HCT116 (cell line): ENCODE data around the gene TBX2. TPM values are rescaled to one million over a fixed set of nuclear protein-coding genes. Genes with fewer than 3 reads are reported as not detected.

Experiments
- ATAC-seq: fragments of 200-7000 bp; cut with Tn5 transposase; 2 replicates; pipeline ENCODE4 v1.9.1; 2020; ENCODE audit warnings: mild to moderate bottlenecking, moderate library complexity
- BruUV-seq: library from RNA; stranded (reverse); fragments of 400-500 nt; replicated peaks from 2 replicates; lab custom pipeline; 2021; lab: Mats Ljungman, UMichigan
- CTCF ChIA-PET: fragments of 300-600 bp; sonication (Branson Sonifier 250); formaldehyde crosslinking; loops from one replicate; lab custom pipeline; 2021; ENCODE audit warnings: antibody characterized with exemption; lab: Charles Lee
- POLR2A ChIA-PET: fragments of 300-600, 350-600 bp; sonication (Branson Sonifier 250); formaldehyde crosslinking; loops from one replicate; lab custom pipeline; 2021; ENCODE audit warnings: antibody characterized with exemption; lab: Charles Lee
- RAD21 ChIA-PET, 2 experiments: fragments of 300-600 bp; sonication (Branson Sonifier 250); formaldehyde crosslinking; loops; one replicate each; lab custom pipeline; 2023; ENCODE audit warnings: low total read pairs in 2 of 2; ENCODE audit not compliant: uncharacterized antibody in 2 of 2, unreplicated experiment in 2 of 2, low non-redundant PET in 1 of 2; lab: Charles Lee
- DNase-seq: peaks from one replicate; pipeline ENCODE4 v3.0.0-alpha.2; 2010; ENCODE audit warnings: low read depth, low spot score
- H2AFZ ChIP-seq: fragments of 200-600 bp; shearing (Covaris generic), sonication (generic); 2 replicates; pipeline ENCODE4 v1.6.1; 2017; ENCODE audit warnings: low read depth, mixed run types, mixed read lengths, antibody characterized with exemption, low read length; ENCODE audit not compliant: poor library complexity, severe bottlenecking
- H3K27ac ChIP-seq: 2 replicates; pipeline ENCODE4 v1.5.1; 2012; ENCODE audit warnings: low read depth, low read length
- H3K27me3 ChIP-seq: fragments of 200-600 bp; sonication (generic); 2 replicates; pipeline ENCODE4 v1.6.1; 2016; ENCODE audit warnings: mixed run types, low read length, mixed read lengths; ENCODE audit not compliant: insufficient read depth
- H3K36me3 ChIP-seq, 2 experiments: fragments of 200-500 bp in 1 of 2; fragments of 200-600 bp in 1 of 2; sonication (Bioruptor generic) in 1 of 2; sonication (generic) in 1 of 2; 2 replicates each; pipeline versions ENCODE4 v1.5.1 to v1.6.1; 2014 to 2016; ENCODE audit warnings: low read length in 2 of 2, inconsistent platforms in 1 of 2, mixed read lengths in 1 of 2, mixed run types in 1 of 2; ENCODE audit not compliant: insufficient read depth in 2 of 2, control insufficient read depth in 1 of 2
- H3K4me1 ChIP-seq, 2 experiments: fragments of 200-600 bp in 1 of 2; sonication (generic) in 1 of 2; 2 replicates each; pipeline versions ENCODE4 v1.5.1 to v1.6.1; 2012 to 2017; ENCODE audit warnings: low read length in 2 of 2, inconsistent platforms in 1 of 2, mild to moderate bottlenecking in 1 of 2, mixed read lengths in 1 of 2, mixed run types in 1 of 2, moderate library complexity in 1 of 2; ENCODE audit not compliant: insufficient read depth in 2 of 2, control insufficient read depth in 1 of 2
- H3K4me2 ChIP-seq: fragments of 200-600 bp; sonication (generic); 2 replicates; pipeline ENCODE4 v1.6.1; 2017; ENCODE audit warnings: mixed run types, low read length, mixed read lengths
- H3K4me3 ChIP-seq, 2 experiments: fragments of 200-600 bp in 1 of 2; sonication (generic) in 1 of 2; replicated peaks in 1 of 2; 2 replicates each; pipeline ENCODE4 v1.5.1; 2011 to 2016; ENCODE audit warnings: low read length in 2 of 2, control low read depth in 1 of 2, low read depth in 1 of 2, mild to moderate bottlenecking in 1 of 2, mixed read lengths in 1 of 2, mixed run types in 1 of 2
- H3K79me2 ChIP-seq: fragments of 200-600 bp; sonication (generic); 2 replicates; pipeline ENCODE4 v1.6.1; 2017; ENCODE audit warnings: mild to moderate bottlenecking, mixed run types, low read length, moderate library complexity, mixed read lengths; ENCODE audit not compliant: insufficient read depth
- H3K9ac ChIP-seq: fragments of 200-600 bp; sonication (generic); 2 replicates; pipeline ENCODE4 v1.6.1; 2016; ENCODE audit warnings: low read length, mixed read lengths
- H3K9me2 ChIP-seq: fragments of 200-600 bp; sonication (generic), shearing (Covaris generic); 2 replicates; pipeline ENCODE4 v1.6.1; 2017; ENCODE audit warnings: mixed run types, mild to moderate bottlenecking, moderate library complexity; ENCODE audit not compliant: insufficient read depth
- H3K9me3 ChIP-seq, 2 experiments: fragments of 200-500 bp in 1 of 2; fragments of 200-600 bp in 1 of 2; sonication (Bioruptor generic) in 1 of 2; sonication (generic) in 1 of 2; 2 replicates each; pipeline ENCODE4 v1.6.1; 2014 to 2017; ENCODE audit warnings: low read length in 2 of 2, mixed read lengths in 2 of 2, inconsistent platforms in 1 of 2, low read depth in 1 of 2, mild to moderate bottlenecking in 1 of 2, mixed run types in 1 of 2, moderate library complexity in 1 of 2; ENCODE audit not compliant: control insufficient read depth in 1 of 2, insufficient read depth in 1 of 2
- H4K20me1 ChIP-seq: fragments of 200-600 bp; sonication (generic), shearing (Covaris generic); 2 replicates; pipeline ENCODE4 v1.6.1; 2017; ENCODE audit warnings: mixed run types, mild to moderate bottlenecking, moderate library complexity; ENCODE audit not compliant: insufficient read depth
- ATF3 ChIP-seq: IDR thresholded peaks from 2 replicates; pipeline ENCODE4 v1.6.1; 2012
- CTCF ChIP-seq, 3 experiments: fragments of 200-600 bp in 1 of 3; sonication (generic) in 1 of 3; IDR thresholded peaks in 2 of 3; conservative IDR thresholded peaks in 1 of 3; 2 replicates each; pipeline ENCODE4 v1.5.1; 2012 to 2017; ENCODE audit warnings: low read depth in 2 of 3, low read length in 2 of 3, antibody characterized with exemption in 1 of 3, borderline replicate concordance in 1 of 3, control low read depth in 1 of 3, mild to moderate bottlenecking in 1 of 3, mixed read lengths in 1 of 3, mixed run types in 1 of 3, moderate library complexity in 1 of 3; ENCODE audit not compliant: insufficient read depth in 1 of 3
- EGR1 ChIP-seq: IDR thresholded peaks from 2 replicates; pipeline ENCODE4 v1.6.1; 2012; ENCODE audit warnings: low read depth
- EZH2phosphoT487 ChIP-seq: fragments of 200-600 bp; IDR thresholded peaks from 2 replicates; pipeline ENCODE4 v1.6.1; 2018; ENCODE audit warnings: antibody characterized with exemption, borderline replicate concordance
- FOSL1 ChIP-seq: IDR thresholded peaks from 2 replicates; pipeline ENCODE4 v1.6.1; 2012; ENCODE audit warnings: low read depth
- POLR2A ChIP-seq: IDR thresholded peaks from 2 replicates; pipeline ENCODE4 v1.7.0; 2011; ENCODE audit warnings: borderline replicate concordance; ENCODE audit not compliant: insufficient read depth, insufficient read length; ENCODE audit errors: extremely low read depth
- POLR2AphosphoS5 ChIP-seq: IDR thresholded peaks from 2 replicates; pipeline ENCODE4 v1.6.1; 2011; ENCODE audit warnings: mild to moderate bottlenecking, low read depth, low read length, moderate library complexity
- REST ChIP-seq: IDR thresholded peaks from 2 replicates; pipeline ENCODE4 v1.6.1; 2012; ENCODE audit warnings: low read depth
- SIN3A ChIP-seq: IDR thresholded peaks from 2 replicates; pipeline ENCODE4 v1.6.1; 2012; ENCODE audit warnings: low read depth
- SRF ChIP-seq: IDR thresholded peaks from 2 replicates; pipeline ENCODE4 v1.6.1; 2012; ENCODE audit warnings: low read depth
- YY1 ChIP-seq: IDR thresholded peaks from 2 replicates; pipeline ENCODE4 v1.6.1; 2011; ENCODE audit warnings: low read length, low read depth, moderate library complexity, mild to moderate bottlenecking; ENCODE audit not compliant: insufficient replicate concordance; ENCODE audit errors: extremely low read depth
- ZFX ChIP-seq: fragments of 450-650 bp; IDR thresholded peaks from 2 replicates; pipeline ENCODE4 v1.6.1; 2017
- intact Hi-C: fragments of 100-400 bp; cut with micrococcal nuclease; formaldehyde crosslinking; loops from 2 replicates; pipeline ENCODE4 v1.10.0; 2022
- total RNA-seq: library from RNA; stranded (reverse); gene quantifications from one replicate; pipeline ENCODE4 v1.2.1, GENCODE V29; 2021; ENCODE audit not compliant: unreplicated experiment

TBX2 gene
- total RNA-seq, 1 experiment from 2014 or later: 0.71 TPM

GRCh38 chr17:61416211-61416539 is 16.5 kb downstream of the TBX2 start:
- DNase-seq: no peak
- TF ChIP-seq POLR2AphosphoS5 (no peak), ZFX (no peak), YY1 (no peak), EZH2phosphoT487 (no peak), SRF (no peak), EGR1 (no peak)
- ChIA-PET CTCF (interaction anchor here (1.0 to 5.0 kb wide), 6 partner anchors 9 to 693 kb away, joined by 3 to 28 read pairs (median 8); no protein-coding TSS in a partner anchor), RAD21 (no interaction called here), POLR2A (interaction anchor here (0.5 kb wide), 1 partner anchor 122 kb away, joined by 4 read pairs; no protein-coding TSS in a partner anchor)
- Histone ChIP-seq H3K79me2 (no peaks in the 10 kb centered on the region), H3K9me2 (no peaks in the 10 kb centered on the region), H3K4me1 (peaks cover 48 to 54% of the 10 kb centered on the region in 2 experiments), H3K27me3 (no peaks in the 10 kb centered on the region), H3K4me2 (peak overlapping the region; percentile 62), H2AFZ (peak overlapping the region; percentile 81), H3K27ac (peak overlapping the region; percentile 71), H3K36me3 (no peaks in the 10 kb centered on the region), H3K9ac (peak overlapping the region; percentile 28), H3K9me3 (no peaks in the 10 kb centered on the region), H4K20me1 (no peaks in the 10 kb centered on the region), H3K4me3 (0 out of 4 replicates have a peak overlapping the region, but pooled peaks of 1 of the 2 experiments have one; percentile 20)
- intact Hi-C loops: no loop called here
- no peak for ATAC-seq
- no TSS peak for BruUV-seq

GRCh38 chr17:61416540-61417363 is 17.1 kb downstream of the TBX2 start:
- H2AFZ ChIP-seq: peak overlapping the region; percentile 81
- peaks cover 43 to 49% of the 10 kb centered on the region in 2 experiments for H3K4me1 ChIP-seq
- peak overlapping the region in 1 of 2 experiments; percentile 20; a peak in 2 of 4 replicates for H3K4me3 ChIP-seq
- peak overlapping the region; percentile 28 for H3K9ac ChIP-seq
- DNase-seq (peak; percentile 89), ATAC-seq (peak; percentile 85)
- no peaks in the 10 kb centered on the region for H3K9me3 ChIP-seq
- H3K79me2 ChIP-seq: no peaks in the 10 kb centered on the region
- ChIA-PET RAD21 (interaction anchor here (0.9 to 1.3 kb wide), 4 partner anchors 134 to 167 kb away, joined by 3 to 6 read pairs (median 4); no protein-coding TSS in a partner anchor), POLR2A (no interaction called here), CTCF (interaction anchor here (0.7 to 5.0 kb wide), 11 partner anchors 8 to 693 kb away, joined by 3 to 28 read pairs (median 5); no protein-coding TSS in a partner anchor)
- intact Hi-C loops: loop anchor here (1.0 kb wide), 3 partner anchors 135 to 693 kb away; no protein-coding TSS in a partner anchor
- no peaks in the 10 kb centered on the region for H4K20me1 ChIP-seq
- H3K36me3 ChIP-seq: no peaks in the 10 kb centered on the region
- BruUV-seq: no TSS peak
- peak overlapping the region; percentile 71 for H3K27ac ChIP-seq
- H3K9me2 ChIP-seq: no peaks in the 10 kb centered on the region
- peak overlapping the region; percentile 62 for H3K4me2 ChIP-seq
- no peaks in the 10 kb centered on the region for H3K27me3 ChIP-seq
- TF ChIP-seq ATF3 (no peak), FOSL1 (no peak), POLR2A (no peak), REST (no peak), CTCF (IDR thresholded peaks at IDR 0.05 in 2 of 3, conservative IDR thresholded peaks at IDR 0.05 in 1 of 3; ENCODE audit: borderline replicate concordance in 1 of 3, insufficient read depth in 1 of 3, low read depth in 2 of 3, low read length in 2 of 3) (peak; percentile 96 to 100 (median 99)), SIN3A (no peak), YY1 (peak; percentile 41)
